ENCODE data around the gene FBXO42. TPM values are rescaled to one million over a fixed set of nuclear protein-coding genes. Genes with fewer than 3 reads are reported as not detected.

FBXO42 gene
- polyA plus RNA-seq, 2 of the 4 experiments (the other 2 are of a cell fraction), result 4.7 to 12.4 TPM

GRCh38 chr1:16286122-16286521 lies 66.2 kb downstream of the FBXO42 start:
- WGBS (ENCODE audit: missing lambda C conversion rate), result 95% methylated on average over 4 of the region's 4 CpGs
- POLR2A ChIA-PET, result no interaction called here

GRCh38 chr1:16281765-16282164 lies 70.5 kb downstream of the FBXO42 start:
- Histone ChIP-seq H3K4me3 (no peak overlapping the region), H3K4me2 (no peak overlapping the region), H3K4me1 (no peaks in the 10 kb centered on the region), H3K9me3 (no peaks in the 10 kb centered on the region), H3K27ac (no peak overlapping the region)
- DNase-seq (ENCODE audit: low read depth in 1 of 2, low spot score in 1 of 2) (no peak), ATAC-seq (no peak), FAIRE-seq (no peak)
- ChIA-PET CTCF (interaction anchor here (0.8 kb wide), 1 partner anchor 43 kb away, joined by 4 read pairs; no protein-coding TSS in a partner anchor), POLR2A (no interaction called here)
- WGBS (ENCODE audit: missing lambda C conversion rate), result 88% methylated on average over 2 of the region's 2 CpGs
- TF ChIP-seq HOXB5 (CRISPR knock-in tag; IDR thresholded peaks at IDR 0.05), result no peak
- TF ChIP-seq MAZ (IDR thresholded peaks at IDR 0.05; ENCODE audit: borderline replicate concordance, low read depth, low read length), result no peak
- no peak for TF ChIP-seq ZFP36 (IDR thresholded peaks at IDR 0.05; ENCODE audit: borderline replicate concordance, partially characterized antibody)
- no peak for TF ChIP-seq CHD4 (IDR thresholded peaks at IDR 0.05; ENCODE audit: borderline replicate concordance)
- no peak for TF ChIP-seq RFX5 (IDR thresholded peaks at IDR 0.05)
- no peak for TF ChIP-seq TFCP2L1 (CRISPR knock-in tag; IDR thresholded peaks at IDR 0.05)
- no peak for TF ChIP-seq RNF2 (IDR thresholded peaks at IDR 0.05; ENCODE audit: borderline replicate concordance, low read depth)
- no peak for TF ChIP-seq ZC3H11A (IDR thresholded peaks at IDR 0.05)
- no peak for TF ChIP-seq HMGXB4 (CRISPR knock-in tag; IDR thresholded peaks at IDR 0.05; ENCODE audit: borderline replicate concordance)
- TF ChIP-seq EP300 (IDR thresholded peaks at IDR 0.05), result no peak
- TF ChIP-seq CTCF (IDR thresholded peaks at IDR 0.05), result no peak
- TF ChIP-seq EHMT2 (IDR thresholded peaks at IDR 0.05; ENCODE audit: low read depth), result no peak
- no peak for TF ChIP-seq ZSCAN20 (CRISPR knock-in tag; IDR thresholded peaks at IDR 0.05)
- TF ChIP-seq MYC (IDR thresholded peaks at IDR 0.05; ENCODE audit: borderline replicate concordance, low read length), result no peak
- TF ChIP-seq ESRRA (IDR thresholded peaks at IDR 0.05; ENCODE audit: borderline replicate concordance, low read length), result no peak
- TF ChIP-seq MAX (IDR thresholded peaks at IDR 0.05), result no peak
- no peak for TF ChIP-seq PHF8 (IDR thresholded peaks at IDR 0.05; ENCODE audit: borderline replicate concordance, low read depth)

More at GRCh38 chr1:16286122-16286521, 66.2 kb downstream of the FBXO42 start:
- H3K4me1 ChIP-seq, result no peaks in the 10 kb centered on the region
- TF ChIP-seq HOXB5 (CRISPR knock-in tag; IDR thresholded peaks at IDR 0.05) (no peak), NR3C1 (IDR thresholded peaks at IDR 0.05) (no peak), FOSL2 (IDR thresholded peaks at IDR 0.05) (no peak), FOSL2 (CRISPR knock-in tag; IDR thresholded peaks at IDR 0.05) (no peak), EHMT2 (IDR thresholded peaks at IDR 0.05; ENCODE audit: low read depth) (no peak), JUN (IDR thresholded peaks at IDR 0.05) (no peak), USF2 (IDR thresholded peaks at IDR 0.05) (no peak), MAFK (IDR thresholded peaks at IDR 0.05; ENCODE audit: partially characterized antibody) (no peak), FOXS1 (CRISPR knock-in tag; IDR thresholded peaks at IDR 0.05) (no peak), ZNF302 (CRISPR knock-in tag; IDR thresholded peaks at IDR 0.05) (no peak), TP53 (CRISPR knock-in tag; IDR thresholded peaks at IDR 0.05) (no peak), NPAS2 (CRISPR knock-in tag; IDR thresholded peaks at IDR 0.05; ENCODE audit: borderline replicate concordance) (no peak), HES2 (IDR thresholded peaks at IDR 0.05) (no peak), HOXB13 (CRISPR knock-in tag; IDR thresholded peaks at IDR 0.05; ENCODE audit: low read depth) (no peak), MAX (IDR thresholded peaks at IDR 0.05) (no peak), HDAC2 (IDR thresholded peaks at IDR 0.05) (no peak)
- H3K27ac ChIP-seq, result no peak overlapping the region
- no peak for DNase-seq (ENCODE audit: low read depth in 1 of 2, low spot score in 1 of 2)
- CTCF ChIA-PET, result interaction anchor here (1.0 kb wide), 1 partner anchor 42 kb away, joined by 4 read pairs; no protein-coding TSS in a partner anchor
- FAIRE-seq, result no peak
- no peak for ATAC-seq
- H3K4me3 ChIP-seq, result no peak overlapping the region
- H3K4me2 ChIP-seq, result no peak overlapping the region
- H3K9me3 ChIP-seq, result no peaks in the 10 kb centered on the region
